OCI-LY7 (cell line): ENCODE data around the gene MCF2L2.

Experiments used
- CTCF ChIP-seq: fragments of 200-600 bp; sonication (generic); conservative IDR thresholded peaks from 2 replicates; pipeline ENCODE4 v1.5.1; 2014; ENCODE audit warnings: mild to moderate bottlenecking, antibody characterized with exemption, low read length, moderate library complexity, mixed read lengths
- EZH2phosphoT487 ChIP-seq: fragments of 200-600 bp; sonication (generic); IDR thresholded peaks from 2 replicates; pipeline ENCODE4 v1.6.1; 2018; ENCODE audit warnings: low read depth, borderline replicate concordance, mild to moderate bottlenecking, mixed run types, antibody characterized with exemption, low read length, moderate library complexity, mixed read lengths

GRCh38 chr3:183153210-183153950 lies 275.0 kb downstream of the MCF2L2 start:
- TF ChIP-seq CTCF = no peak
- no peak for TF ChIP-seq EZH2phosphoT487
